Esophagus muscularis mucosa (tissue), 4 donors: ENCODE measurements around the gene ATF7IP2. TPM values are rescaled to one million over a fixed set of nuclear protein-coding genes. Genes with fewer than 3 reads are reported as not detected.

Experiments
- DNase-seq: peaks from one replicate; pipeline ENCODE4 v3.0.0-alpha.2; 2017; ENCODE audit errors: extremely low spot score
- H3K27ac ChIP-seq, 4 donors: fragments of 200-600 bp; sonication (generic); replicated peaks in 1 of 4; 1 replicate in 3 of 4; 2 replicates in 1 of 4; pipeline ENCODE4 v1.5.1; 2016 to 2019; ENCODE audit warnings: mild to moderate bottlenecking in 1 of 4
- H3K27me3 ChIP-seq, 4 donors: fragments of 200-600 bp; sonication (generic); one replicate each; pipeline versions ENCODE4 v1.5.1 to v1.6.0; 2016 to 2019
- H3K36me3 ChIP-seq, 4 donors: fragments of 200-600 bp; sonication (generic); one replicate each; pipeline ENCODE4 v1.5.1; 2016 to 2019
- H3K4me1 ChIP-seq, 4 donors: fragments of 200-600 bp; sonication (generic); one replicate each; pipeline ENCODE4 v1.5.1; 2016 to 2019
- H3K4me3 ChIP-seq, 4 donors: fragments of 200-600 bp; sonication (generic); 1 replicate in 2 of 4; 2 replicates in 2 of 4; pipeline ENCODE4 v1.5.1; 2016 to 2019; ENCODE audit warnings: mild to moderate bottlenecking in 4 of 4, moderate library complexity in 1 of 4
- H3K9me3 ChIP-seq, 4 donors: fragments of 200-600 bp; sonication (generic); 1 replicate in 3 of 4; 2 replicates in 1 of 4; pipeline ENCODE4 v1.5.1; 2016 to 2019
- EP300 ChIP-seq: sonication (generic); formaldehyde crosslinking; IDR thresholded peaks from one replicate; pipeline ENCODE4 v1.6.1; 2017; ENCODE audit warnings: antibody characterized with exemption
- POLR2A ChIP-seq: fragments of 450-650 bp; IDR thresholded peaks from one replicate; pipeline ENCODE4 v1.6.1; 2017; ENCODE audit warnings: antibody characterized with exemption, moderate library complexity, mild to moderate bottlenecking, low read depth
- POLR2AphosphoS5 ChIP-seq, 2 donors: sonication (generic); formaldehyde crosslinking; IDR thresholded peaks; one replicate each; pipeline ENCODE4 v1.6.1; 2017; ENCODE audit warnings: antibody characterized with exemption in 2 of 2
- WGBS: methylation state at CpG from one replicate; pipeline ENCODE4 v1.1.5; 2018; 5-methylcytosine and 5-hydroxymethylcytosine counted together
- intact Hi-C: fragments of 100-400 bp; cut with DNase I; formaldehyde crosslinking; loops from one replicate; pipeline ENCODE4 v1.15.1; 2023
- total RNA-seq, 4 donors: library from RNA; depleted of rRNA; stranded (reverse); fragments of >200 nt; gene quantifications; one replicate each; pipeline versions ENCODE4 v1.1.0 to v1.2.1, GENCODE V29; 2016
- TF ChIP-seq, protein P1 (sequence below), 3 experiments: fragments of 200-600 bp in 2 of 3; fragments of 450-650 bp in 1 of 3; sonication (generic) in 2 of 3; IDR thresholded peaks; one replicate each; pipeline ENCODE4 v1.5.1; 2017 to 2019; ENCODE audit warnings: antibody characterized with exemption in 3 of 3, mild to moderate bottlenecking in 2 of 3, moderate library complexity in 1 of 3

The ATF7IP2 gene
- total RNA-seq, 4 donors from 2014 or later, result 4.1 to 8.3 (median 6.3) TPM

DNA sequence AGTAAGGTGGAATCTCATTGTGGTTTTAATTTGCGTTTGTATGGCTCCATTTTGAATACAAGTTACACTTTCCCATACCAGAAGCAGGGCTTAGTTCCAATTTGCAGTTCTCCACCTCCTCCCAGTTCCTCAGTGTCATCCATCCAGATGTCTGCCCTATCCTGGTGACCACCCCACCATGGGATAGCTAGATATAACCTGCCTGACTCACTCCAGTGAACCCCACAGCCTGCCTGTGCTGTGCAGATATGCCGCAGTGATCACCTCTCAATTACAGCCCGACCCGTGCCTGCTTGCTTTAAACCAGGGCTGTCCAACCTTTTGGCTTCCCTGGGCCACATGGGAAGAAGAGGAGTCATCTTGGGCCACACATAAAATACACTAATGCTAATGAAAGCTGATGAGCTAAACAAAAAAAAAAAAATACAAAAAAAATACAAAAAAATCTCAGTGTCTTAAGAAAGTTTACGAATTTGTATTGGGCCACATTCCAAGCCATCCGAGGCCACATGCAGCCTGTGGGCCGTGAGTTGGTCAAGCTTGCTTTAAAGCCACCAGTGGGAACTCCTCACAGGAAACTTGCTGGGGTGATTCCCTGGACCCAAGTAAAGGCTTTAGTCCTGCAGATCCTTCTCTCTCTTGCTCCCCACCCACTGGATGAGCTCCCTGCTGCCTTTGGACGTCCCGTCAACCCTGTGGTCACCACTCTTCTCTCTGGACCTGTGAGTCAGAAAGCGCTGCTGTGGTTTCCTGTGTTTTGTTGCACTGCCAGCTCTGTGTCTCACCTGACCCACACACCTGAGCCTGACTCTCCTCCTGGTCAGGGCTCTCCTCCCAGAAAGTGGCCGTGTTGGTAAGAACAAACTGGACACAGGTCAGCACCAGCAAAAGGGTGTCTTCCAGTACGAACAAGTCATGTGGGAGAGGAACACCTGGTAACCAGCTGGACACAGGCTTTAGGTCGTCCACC lies 111.6 kb downstream of the ATF7IP2 start:
- DNase-seq, result no peak
- H3K4me3 ChIP-seq, result no peak overlapping the region
- H3K9me3 ChIP-seq, result peaks cover 0 to 17% (median 10%) of the 10 kb centered on the region in 4 donors
- no peaks in the 10 kb centered on the region for H3K27me3 ChIP-seq
- 85% methylated on average over 13 of the region's 13 CpGs for WGBS
- intact Hi-C loops, result no loop called here
- H3K27ac ChIP-seq, result no peak overlapping the region
- peaks cover 0 to 8% (median 2%) of the 10 kb centered on the region in 4 donors for H3K36me3 ChIP-seq
- TF ChIP-seq EP300, result no peak
- no peak for TF ChIP-seq POLR2A
- TF ChIP-seq, protein P1, sequence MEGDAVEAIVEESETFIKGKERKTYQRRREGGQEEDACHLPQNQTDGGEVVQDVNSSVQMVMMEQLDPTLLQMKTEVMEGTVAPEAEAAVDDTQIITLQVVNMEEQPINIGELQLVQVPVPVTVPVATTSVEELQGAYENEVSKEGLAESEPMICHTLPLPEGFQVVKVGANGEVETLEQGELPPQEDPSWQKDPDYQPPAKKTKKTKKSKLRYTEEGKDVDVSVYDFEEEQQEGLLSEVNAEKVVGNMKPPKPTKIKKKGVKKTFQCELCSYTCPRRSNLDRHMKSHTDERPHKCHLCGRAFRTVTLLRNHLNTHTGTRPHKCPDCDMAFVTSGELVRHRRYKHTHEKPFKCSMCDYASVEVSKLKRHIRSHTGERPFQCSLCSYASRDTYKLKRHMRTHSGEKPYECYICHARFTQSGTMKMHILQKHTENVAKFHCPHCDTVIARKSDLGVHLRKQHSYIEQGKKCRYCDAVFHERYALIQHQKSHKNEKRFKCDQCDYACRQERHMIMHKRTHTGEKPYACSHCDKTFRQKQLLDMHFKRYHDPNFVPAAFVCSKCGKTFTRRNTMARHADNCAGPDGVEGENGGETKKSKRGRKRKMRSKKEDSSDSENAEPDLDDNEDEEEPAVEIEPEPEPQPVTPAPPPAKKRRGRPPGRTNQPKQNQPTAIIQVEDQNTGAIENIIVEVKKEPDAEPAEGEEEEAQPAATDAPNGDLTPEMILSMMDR (IDR thresholded peaks at IDR 0.05), result no peak
- no peak for TF ChIP-seq POLR2AphosphoS5 (IDR thresholded peaks at IDR 0.05)
- H3K4me1 ChIP-seq, result no peaks in the 10 kb centered on the region

DNA sequence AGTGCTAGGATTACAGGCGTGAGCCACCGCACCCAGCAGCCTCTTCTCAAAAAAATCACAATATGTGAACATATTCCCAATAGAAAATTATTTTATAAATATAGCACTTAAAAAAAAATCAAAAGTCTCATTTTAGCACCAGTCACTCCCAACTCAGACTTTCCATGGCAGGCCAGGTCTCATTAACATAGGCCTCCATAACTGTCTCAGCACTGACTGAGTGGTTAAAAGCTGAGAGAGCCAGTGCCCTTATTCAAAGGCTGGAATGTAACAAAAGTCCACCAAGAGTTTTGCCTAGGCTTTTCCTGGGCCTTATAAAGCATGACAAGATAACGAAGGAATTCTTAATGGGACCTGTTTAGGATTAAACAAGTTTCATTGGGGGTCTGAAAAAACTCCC lies 114.7 kb downstream of the ATF7IP2 start:
- 90% methylated on average over 3 of the region's 3 CpGs for WGBS
- H3K4me3 ChIP-seq, result no peak overlapping the region
- no peak overlapping the region for H3K27ac ChIP-seq
- H3K9me3 ChIP-seq, result peaks cover 0 to 4% (median under 1%) of the 10 kb centered on the region in 4 donors
- no peak for DNase-seq
- H3K4me1 ChIP-seq, result no peaks in the 10 kb centered on the region
- no peak for TF ChIP-seq EP300
- TF ChIP-seq POLR2AphosphoS5 (IDR thresholded peaks at IDR 0.05), result no peak
- TF ChIP-seq, protein P1 (IDR thresholded peaks at IDR 0.05), result no peak
- TF ChIP-seq POLR2A, result no peak
- peaks cover 0 to 8% (median 2%) of the 10 kb centered on the region in 4 donors for H3K36me3 ChIP-seq
- intact Hi-C loops, result no loop called here
- no peaks in the 10 kb centered on the region for H3K27me3 ChIP-seq

DNA sequence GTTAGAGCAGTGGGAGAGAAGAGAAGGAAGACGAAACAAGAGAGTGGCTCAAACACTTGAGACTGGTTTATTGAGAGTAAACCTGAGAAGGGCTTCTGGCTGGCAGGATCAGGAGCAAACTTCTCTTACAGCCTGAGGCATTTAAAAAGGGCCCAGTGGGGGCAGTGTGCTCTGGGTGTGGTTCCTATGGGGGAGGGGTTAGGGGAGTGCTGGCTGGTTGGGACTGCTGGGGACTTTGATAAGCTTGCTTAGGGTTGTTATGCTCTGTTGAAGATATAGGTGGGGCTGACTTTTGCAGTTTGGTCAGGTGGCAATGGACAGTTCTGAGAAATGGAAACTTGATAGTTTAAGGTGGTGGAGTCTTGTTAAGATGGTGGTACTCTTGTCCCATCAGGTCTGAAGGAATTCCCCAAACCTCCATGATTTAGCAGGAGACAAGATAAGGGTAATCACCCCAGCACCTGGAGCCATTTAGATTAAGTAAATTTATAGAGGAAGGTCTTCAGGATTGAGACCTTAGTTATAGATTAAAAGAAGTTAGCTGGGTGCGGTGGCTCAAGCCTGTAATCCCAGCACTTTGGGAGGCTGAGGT lies 115.3 kb downstream of the ATF7IP2 start:
- TF ChIP-seq, protein P1 (IDR thresholded peaks at IDR 0.05), result no peak
- TF ChIP-seq EP300, result no peak
- no peak for TF ChIP-seq POLR2AphosphoS5 (IDR thresholded peaks at IDR 0.05)
- TF ChIP-seq POLR2A, result no peak
- no peaks in the 10 kb centered on the region for H3K27me3 ChIP-seq
- H3K9me3 ChIP-seq, result no peaks in the 10 kb centered on the region
- DNase-seq, result no peak
- H3K4me3 ChIP-seq, result no peak overlapping the region
- H3K27ac ChIP-seq, result no peak overlapping the region
- 74% methylated on average over 2 of the region's 2 CpGs for WGBS
- intact Hi-C loops, result no loop called here
- H3K4me1 ChIP-seq, result no peaks in the 10 kb centered on the region
- H3K36me3 ChIP-seq, result peaks cover 0 to 8% (median 2%) of the 10 kb centered on the region in 4 donors

DNA sequence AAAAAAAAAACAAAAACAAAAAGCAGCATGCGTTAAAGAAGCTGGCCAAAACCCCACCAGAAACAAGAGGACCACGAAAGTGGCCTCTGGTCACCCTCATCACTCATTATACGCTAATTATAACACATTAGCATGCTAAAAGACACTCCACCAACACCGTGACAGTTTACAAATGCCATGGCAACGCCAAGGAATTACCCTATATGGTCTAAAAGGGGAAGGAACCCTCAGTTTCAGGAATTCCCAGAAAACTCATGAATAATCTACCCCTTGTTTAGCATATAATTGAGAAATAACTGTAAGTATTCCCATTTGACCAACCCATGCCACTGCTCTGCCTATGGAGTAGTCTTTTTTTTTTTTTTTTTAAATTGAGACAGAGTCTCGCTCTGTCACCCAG lies 116.9 kb downstream of the ATF7IP2 start:
- Histone ChIP-seq H3K4me3 (no peak overlapping the region), H3K9me3 (no peaks in the 10 kb centered on the region), H3K27ac (no peak overlapping the region), H3K27me3 (no peaks in the 10 kb centered on the region), H3K36me3 (peaks cover 0 to 4% (median 2%) of the 10 kb centered on the region in 4 donors), H3K4me1 (no peaks in the 10 kb centered on the region)
- intact Hi-C loops, result no loop called here
- no peak for DNase-seq
- WGBS, result 87% methylated on average over 6 of the region's 6 CpGs
- no peak for TF ChIP-seq EP300
- no peak for TF ChIP-seq POLR2A
- TF ChIP-seq, protein P1 (IDR thresholded peaks at IDR 0.05), result no peak
- no peak for TF ChIP-seq POLR2AphosphoS5 (IDR thresholded peaks at IDR 0.05)
